H1 (cell line): ENCODE results near the gene RALGAPA2. TPM values are rescaled to one million over a fixed set of nuclear protein-coding genes. Genes with fewer than 3 reads are reported as not detected.

Experiments used
- CTCF ChIA-PET: fragments of 300-600 bp; sonication (Branson Sonifier 250); formaldehyde crosslinking; loops from one replicate; lab custom pipeline; 2021; ENCODE audit not compliant: partially characterized antibody; lab: Charles Lee
- POLR2A ChIA-PET: fragments of 300-600 bp; sonication (Branson Sonifier 250); formaldehyde crosslinking; loops from one replicate; lab custom pipeline; 2021; ENCODE audit warnings: inconsistent platforms; ENCODE audit not compliant: partially characterized antibody; lab: Charles Lee
- DNase-seq, 2 experiments: peaks; one replicate each; pipeline versions ENCODE4 v3.0.0 to v3.0.0-alpha.2; 2010 to 2022; ENCODE audit warnings: low spot score in 2 of 2, low read depth in 1 of 2, mixed read lengths in 1 of 2
- FAIRE-seq: peaks from 2 replicates; lab custom pipeline; 2011; peaks lifted over from hg19 to GRCh38; lab: Jason Lieb, UNC
- H2AFZ ChIP-seq: 2 replicates; pipeline ENCODE4 v1.8.1; 2012; ENCODE audit warnings: low read length, inconsistent platforms
- H2AK5ac ChIP-seq: 2 replicates; pipeline ENCODE4 v1.6.1; 2013; ENCODE audit warnings: low read depth, low read length
- H2BK120ac ChIP-seq: replicated peaks from 2 replicates; pipeline ENCODE3; 2013; ENCODE audit warnings: low read depth, low read length, inconsistent platforms
- H2BK12ac ChIP-seq: 2 replicates; pipeline ENCODE4 v1.6.1; 2013; ENCODE audit warnings: low read depth, low read length
- H2BK15ac ChIP-seq: 2 replicates; pipeline ENCODE4 v1.6.1; 2013; ENCODE audit warnings: low read length
- H2BK20ac ChIP-seq: 2 replicates; pipeline ENCODE4 v1.6.1; 2013; ENCODE audit warnings: low read length
- H2BK5ac ChIP-seq: 2 replicates; pipeline ENCODE4 v1.6.1; 2013; ENCODE audit warnings: low read depth, low read length
- H3K14ac ChIP-seq: 2 replicates; pipeline ENCODE4 v1.6.1; 2013; ENCODE audit warnings: inconsistent platforms; ENCODE audit not compliant: insufficient read length
- H3K18ac ChIP-seq: 2 replicates; pipeline ENCODE4 v1.6.1; 2013; ENCODE audit warnings: low read length; ENCODE audit errors: extremely low read depth
- H3K23ac ChIP-seq: 2 replicates; pipeline ENCODE4 v1.6.1; 2013; ENCODE audit warnings: inconsistent platforms; ENCODE audit not compliant: insufficient read length
- H3K23me2 ChIP-seq: 2 replicates; pipeline ENCODE4 v1.6.1; 2013; ENCODE audit warnings: low read depth, low read length
- H3K27ac ChIP-seq: 2 replicates; pipeline ENCODE4 v1.6.1; 2011; ENCODE audit warnings: low read depth, low read length, inconsistent platforms
- H3K27me3 ChIP-seq, 4 experiments: replicated peaks in 1 of 4; 1 replicate in 1 of 4; 2 replicates in 3 of 4; pipeline versions ENCODE4 v1.6.1 to v1.8.1; 2011 to 2013; ENCODE audit warnings: low read length in 3 of 4, mild to moderate bottlenecking in 3 of 4, inconsistent platforms in 2 of 4, mixed read lengths in 2 of 4, moderate library complexity in 1 of 4; ENCODE audit not compliant: control insufficient read depth in 3 of 4, insufficient read depth in 3 of 4; ENCODE audit errors: extremely low read depth in 1 of 4
- H3K36me3 ChIP-seq, 4 experiments: 2 replicates each; pipeline versions ENCODE4 v1.6.1 to v1.8.1; 2011 to 2013; ENCODE audit warnings: mild to moderate bottlenecking in 4 of 4, low read length in 3 of 4, moderate library complexity in 2 of 4, control low read depth in 1 of 4, inconsistent platforms in 1 of 4; ENCODE audit not compliant: insufficient read depth in 4 of 4, control insufficient read depth in 2 of 4
- H3K4ac ChIP-seq: replicated peaks from 2 replicates; pipeline ENCODE3; 2013; ENCODE audit warnings: low read length, low read depth, mixed read lengths, inconsistent platforms; ENCODE audit not compliant: insufficient read length
- H3K4me1 ChIP-seq, 4 experiments: replicated peaks in 1 of 4; 1 replicate in 1 of 4; 2 replicates in 3 of 4; pipeline versions ENCODE4 v1.6.1 to v1.8.1; 2011 to 2013; ENCODE audit warnings: low read length in 3 of 4, inconsistent platforms in 2 of 4, mixed read lengths in 1 of 4; ENCODE audit not compliant: insufficient read depth in 4 of 4, control insufficient read depth in 3 of 4
- H3K4me2 ChIP-seq, 2 experiments: 2 replicates each; pipeline versions ENCODE4 v1.6.1 to v1.8.1; 2011 to 2013; ENCODE audit warnings: low read depth in 2 of 2, low read length in 2 of 2, control low read depth in 1 of 2, inconsistent platforms in 1 of 2, mild to moderate bottlenecking in 1 of 2; ENCODE audit not compliant: insufficient read depth in 1 of 2
- H3K4me3 ChIP-seq, 4 experiments: fragments of 200-600, 300-600 bp in 1 of 4; sonication (generic), shearing (Covaris generic), sonication (Bioruptor Twin) in 1 of 4; 2 replicates each; pipeline versions ENCODE4 v1.5.1 to v1.8.1; 2011 to 2016; ENCODE audit warnings: low read length in 4 of 4, low read depth in 3 of 4, control low read depth in 2 of 4, inconsistent platforms in 2 of 4, mild to moderate bottlenecking in 2 of 4, mixed read lengths in 1 of 4, moderate library complexity in 1 of 4; ENCODE audit not compliant: insufficient read depth in 2 of 4; ENCODE audit errors: extremely low read depth in 1 of 4
- H3K56ac ChIP-seq: replicated peaks from 2 replicates; pipeline ENCODE3; 2013; ENCODE audit warnings: low read depth, mild to moderate bottlenecking, mixed read lengths, low read length, inconsistent platforms; ENCODE audit not compliant: insufficient read length
- H3K79me1 ChIP-seq: 2 replicates; pipeline ENCODE4 v1.6.1; 2013; ENCODE audit warnings: low read depth, low read length, control low read depth
- H3K79me2 ChIP-seq, 2 experiments: 2 replicates each; pipeline versions ENCODE4 v1.6.1 to v1.8.1; 2012 to 2013; ENCODE audit warnings: low read length in 2 of 2, mild to moderate bottlenecking in 2 of 2, inconsistent platforms in 1 of 2; ENCODE audit not compliant: insufficient read depth in 2 of 2, control insufficient read depth in 1 of 2
- H3K9ac ChIP-seq, 4 experiments: replicated peaks in 1 of 4; 1 replicate in 1 of 4; 2 replicates in 3 of 4; pipeline versions ENCODE4 v1.6.1 to v1.8.1; 2011 to 2013; ENCODE audit warnings: low read depth in 3 of 4, low read length in 3 of 4, control low read depth in 2 of 4, mild to moderate bottlenecking in 2 of 4, moderate library complexity in 2 of 4, inconsistent platforms in 1 of 4; ENCODE audit errors: extremely low read depth in 1 of 4
- H3K9me3 ChIP-seq, 2 experiments: 2 replicates each; pipeline versions ENCODE4 v1.6.1 to v1.8.1; 2012 to 2013; ENCODE audit warnings: mild to moderate bottlenecking in 2 of 2, moderate library complexity in 2 of 2, control low read depth in 1 of 2, inconsistent platforms in 1 of 2, low read depth in 1 of 2, low read length in 1 of 2, mixed read lengths in 1 of 2; ENCODE audit not compliant: insufficient read depth in 2 of 2
- H4K20me1 ChIP-seq, 2 experiments: replicated peaks in 1 of 2; 2 replicates each; pipeline versions ENCODE3 to v1.8.1; 2011 to 2013; ENCODE audit warnings: inconsistent platforms in 2 of 2, low read length in 2 of 2, mild to moderate bottlenecking in 1 of 2; ENCODE audit not compliant: insufficient read depth in 2 of 2, control insufficient read depth in 1 of 2
- H4K5ac ChIP-seq: 2 replicates; pipeline ENCODE4 v1.6.1; 2013; ENCODE audit warnings: low read length, low read depth, mixed read lengths, inconsistent platforms; ENCODE audit not compliant: insufficient read length
- H4K8ac ChIP-seq: 2 replicates; pipeline ENCODE4 v1.8.0; 2013; ENCODE audit warnings: mild to moderate bottlenecking, moderate library complexity, low read length, inconsistent platforms; ENCODE audit not compliant: insufficient read depth; ENCODE audit errors: extremely low read depth
- H4K91ac ChIP-seq: replicated peaks from 2 replicates; pipeline ENCODE3; 2013; ENCODE audit warnings: low read length, mixed read lengths, inconsistent platforms; ENCODE audit not compliant: insufficient read length
- CHD2 ChIP-seq: IDR thresholded peaks from 2 replicates; pipeline ENCODE4 v1.6.1; 2012; ENCODE audit warnings: low read length, improper control_type of control experiment
- EP300 ChIP-seq, 2 experiments: IDR thresholded peaks; 1 replicate in 1 of 2; 2 replicates in 1 of 2; pipeline ENCODE4 v1.6.1; 2011 to 2012; ENCODE audit warnings: low read depth in 2 of 2, low read length in 2 of 2, mild to moderate bottlenecking in 2 of 2, borderline replicate concordance in 1 of 2, inconsistent platforms in 1 of 2, moderate library complexity in 1 of 2
- GTF2F1 ChIP-seq: IDR thresholded peaks from 2 replicates; pipeline ENCODE4 v1.6.1; 2012; ENCODE audit warnings: low read depth, low read length, improper control_type of control experiment, borderline replicate concordance
- HDAC2 ChIP-seq, 2 experiments: fragments of 300-600 bp in 1 of 2; sonication (generic) in 1 of 2; IDR thresholded peaks; 2 replicates each; pipeline ENCODE4 v1.6.1; 2011 to 2012; ENCODE audit warnings: low read depth in 2 of 2, low read length in 2 of 2, mild to moderate bottlenecking in 2 of 2, moderate library complexity in 2 of 2, borderline replicate concordance in 1 of 2, inconsistent platforms in 1 of 2
- JUND ChIP-seq: IDR thresholded peaks from 2 replicates; pipeline ENCODE4 v1.6.1; 2011; ENCODE audit warnings: mild to moderate bottlenecking, improper control_type of control experiment, low read length
- RFX5 ChIP-seq: IDR thresholded peaks from 2 replicates; pipeline ENCODE4 v1.6.1; 2011; ENCODE audit warnings: low read depth, low read length, improper control_type of control experiment, borderline replicate concordance
- RXRA ChIP-seq: IDR thresholded peaks from 2 replicates; pipeline ENCODE4 v1.6.1; 2011; ENCODE audit warnings: low read depth, mild to moderate bottlenecking, low read length, moderate library complexity; ENCODE audit not compliant: insufficient read depth
- SAP30 ChIP-seq: fragments of 300-600 bp; sonication (generic); IDR thresholded peaks from 2 replicates; pipeline ENCODE4 v1.7.1; 2012; ENCODE audit warnings: low read length, moderate library complexity, mild to moderate bottlenecking, inconsistent platforms; ENCODE audit not compliant: insufficient read depth, insufficient replicate concordance
- SIRT6 ChIP-seq: IDR thresholded peaks from one replicate; pipeline ENCODE4 v1.7.1; 2012; ENCODE audit warnings: low read length, inconsistent platforms
- SP1 ChIP-seq: IDR thresholded peaks from 2 replicates; pipeline ENCODE4 v1.6.1; 2011; ENCODE audit warnings: low read depth, low read length
- TBP ChIP-seq: IDR thresholded peaks from 2 replicates; pipeline ENCODE4 v1.6.1; 2011; ENCODE audit warnings: low read depth, low read length, improper control_type of control experiment
- TEAD4 ChIP-seq: IDR thresholded peaks from 2 replicates; pipeline ENCODE4 v1.6.1; 2012; ENCODE audit warnings: low read depth, low read length, inconsistent platforms, mixed read lengths
- WGBS, 2 experiments: shearing (Covaris generic) in 1 of 2; methylation state at CpG; one replicate each; pipeline versions ENCODE4 v1.1.6 to v1.1.7; 2013 to 2015; ENCODE audit warnings: low lambda C conversion rate in 2 of 2, mixed read lengths in 2 of 2, inconsistent platforms in 1 of 2, low coverage in 1 of 2, missing lambda C conversion rate in 1 of 2; ENCODE audit not compliant: insufficient replicate concordance in 2 of 2, insufficient coverage in 1 of 2, insufficient read length in 1 of 2; ENCODE audit errors: extremely low coverage in 1 of 2, missing lambda C conversion rate in 1 of 2; 5-methylcytosine and 5-hydroxymethylcytosine counted together
- polyA plus RNA-seq, 7 experiments: library from polyadenylated mRNA; depleted of rRNA in 3 of 7; stranded (reverse) in 5 of 7; unstranded in 2 of 7; fragments of >200 nt in 5 of 7; fragments of 200-250 nt in 2 of 7; gene quantifications; 1 replicate in 5 of 7; 2 replicates in 1 of 7; 4 replicates in 1 of 7; pipeline versions ENCODE4 v1.2.1 to v1.2.3, GENCODE V29; 2011 to 2013; ENCODE audit warnings: missing spikeins in 2 of 7, mixed read lengths in 2 of 7
- total RNA-seq: library from RNA; stranded (reverse); fragmentation: NEBNext Ultra II Directional; extraction: Animal tissue kit (Norgen Biotek cat#: 25700); gene quantifications from 2 replicates; pipeline ENCODE4 v1.2.1, GENCODE V29; 2021
- TF ChIP-seq, protein P1 (sequence below): IDR thresholded peaks from 2 replicates; pipeline ENCODE4 v1.6.1; 2012; ENCODE audit warnings: inconsistent platforms

RALGAPA2 gene
- total and polyA plus RNA-seq, 2 of the 8 experiments (the other 6 are each of a cell fraction or from before 2014, with no cell fraction given): 5.1 to 25.5 TPM

DNA sequence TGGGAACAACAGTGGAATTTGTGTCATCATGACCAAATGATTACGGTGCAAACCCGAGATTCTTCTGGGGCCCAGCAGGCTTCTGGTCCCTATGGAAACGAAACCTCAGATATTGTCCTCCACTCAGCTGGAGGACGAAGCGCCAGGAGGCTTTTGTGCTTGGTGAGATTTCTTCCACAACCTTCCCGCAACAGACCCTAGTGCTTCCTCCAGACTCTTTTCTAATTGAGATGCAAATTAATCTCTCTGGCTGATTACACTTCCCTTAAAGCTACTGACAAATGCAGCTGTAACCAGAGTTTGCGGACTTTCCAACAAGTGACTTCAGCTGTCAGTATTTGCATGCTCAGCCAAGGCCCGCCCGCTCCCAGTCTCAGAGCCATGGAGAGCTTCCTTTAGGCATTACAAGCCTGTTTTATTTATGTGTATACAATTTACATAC lies 248.5 kb downstream of the RALGAPA2 start:
- Histone ChIP-seq H3K23me2 (no peaks in the 10 kb centered on the region; the same call in 1 of the 2 replicates), H2BK15ac (no peak overlapping the region), H3K9me3 (no peaks in the 10 kb centered on the region), H2BK12ac (no peak overlapping the region), H3K4me1 (peaks cover 11 to 30% (median 18%) of the 10 kb centered on the region in 4 experiments), H3K79me1 (no peaks in the 10 kb centered on the region), H3K79me2 (no peaks in the 10 kb centered on the region), H2BK120ac (no peak overlapping the region), H3K4ac (no peak overlapping the region), H2AFZ (no peak overlapping the region), H3K56ac (no peak overlapping the region), H3K18ac (no peak overlapping the region), H3K27ac (no peak overlapping the region), H3K14ac (no peak overlapping the region), H3K4me3 (peak overlapping the region in 1 of 4 experiments; percentile 41; a peak in 2 of 8 replicates), H3K9ac (no peak overlapping the region), H4K20me1 (no peaks in the 10 kb centered on the region), H4K8ac (no peak overlapping the region), H3K36me3 (no peaks in the 10 kb centered on the region; a peak in 1 of 8 replicates), H3K4me2 (peak overlapping the region; percentile 5 to 50), H4K5ac (no peak overlapping the region), H2BK20ac (no peak overlapping the region), H2BK5ac (no peak overlapping the region), H3K23ac (no peak overlapping the region), H3K27me3 (no peaks in the 10 kb centered on the region), H2AK5ac (no peak overlapping the region), H4K91ac (no peak overlapping the region)
- ChIA-PET CTCF (interaction anchor here (0.9 to 5.6 kb wide), 8 partner anchors 11 to 380 kb away, joined by 3 to 26 read pairs (median 4); no protein-coding TSS in a partner anchor), POLR2A (interaction anchor here (0.7 to 2.1 kb wide), 8 partner anchors 8 to 95 kb away, joined by 3 to 6 read pairs (median 4); no protein-coding TSS in a partner anchor)
- WGBS, 2 experiments: 1% methylated on average over 9 of the region's 9 CpGs; no CpG with 5 or more reads in 1 of the 2 experiments
- DNase-seq: peak in 1 of 2 experiments; percentile 56
- peak; percentile 94 for FAIRE-seq
- TF ChIP-seq RFX5: no peak
- TF ChIP-seq, protein P1, sequence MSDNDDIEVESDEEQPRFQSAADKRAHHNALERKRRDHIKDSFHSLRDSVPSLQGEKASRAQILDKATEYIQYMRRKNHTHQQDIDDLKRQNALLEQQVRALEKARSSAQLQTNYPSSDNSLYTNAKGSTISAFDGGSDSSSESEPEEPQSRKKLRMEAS: no peak
- no peak for TF ChIP-seq TBP
- TF ChIP-seq HDAC2 (IDR thresholded peaks at IDR 0.05; ENCODE audit: borderline replicate concordance in 1 of 2, low read depth in 2 of 2, low read length in 2 of 2): peak; percentile 42 to 69; a peak in 1 of 4 replicates
- 0 out of 2 replicates have a peak, but pooled peaks have one; percentile 4 for TF ChIP-seq TEAD4
- no peak for TF ChIP-seq EP300 (IDR thresholded peaks at IDR 0.05; ENCODE audit: borderline replicate concordance in 1 of 2, low read depth in 2 of 2, low read length in 2 of 2)
- peak; percentile 43 for TF ChIP-seq SAP30
- TF ChIP-seq SP1: peak; percentile 24; the same call in 1 of the 2 replicates
- TF ChIP-seq GTF2F1: no peak
- no peak for TF ChIP-seq CHD2
- TF ChIP-seq SIRT6: no peak
- no peak for TF ChIP-seq RXRA
- TF ChIP-seq JUND: no peak
